Measurements from ENCODE around the gene MMP13.

DNA sequence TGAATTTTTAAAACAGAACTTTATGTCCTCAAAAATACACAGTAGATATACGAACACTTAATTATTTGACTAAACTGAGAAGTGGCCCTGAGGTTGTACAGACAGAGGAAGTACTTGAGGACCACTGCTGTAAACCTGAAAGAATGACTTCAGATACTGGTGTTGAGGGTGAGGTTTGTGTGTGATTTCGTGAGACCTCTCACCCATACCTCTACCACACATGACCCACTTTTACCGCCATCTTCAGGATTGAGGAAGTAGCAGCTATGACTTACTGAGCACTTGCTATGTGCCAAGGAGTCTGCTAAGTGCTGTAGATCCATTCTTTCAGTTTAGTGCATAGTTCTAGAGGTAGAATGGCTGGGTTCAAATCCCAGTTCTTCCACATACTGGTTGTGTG is 21.9 kb downstream of the MMP13 start:
- TF ChIP-seq, protein P1, sequence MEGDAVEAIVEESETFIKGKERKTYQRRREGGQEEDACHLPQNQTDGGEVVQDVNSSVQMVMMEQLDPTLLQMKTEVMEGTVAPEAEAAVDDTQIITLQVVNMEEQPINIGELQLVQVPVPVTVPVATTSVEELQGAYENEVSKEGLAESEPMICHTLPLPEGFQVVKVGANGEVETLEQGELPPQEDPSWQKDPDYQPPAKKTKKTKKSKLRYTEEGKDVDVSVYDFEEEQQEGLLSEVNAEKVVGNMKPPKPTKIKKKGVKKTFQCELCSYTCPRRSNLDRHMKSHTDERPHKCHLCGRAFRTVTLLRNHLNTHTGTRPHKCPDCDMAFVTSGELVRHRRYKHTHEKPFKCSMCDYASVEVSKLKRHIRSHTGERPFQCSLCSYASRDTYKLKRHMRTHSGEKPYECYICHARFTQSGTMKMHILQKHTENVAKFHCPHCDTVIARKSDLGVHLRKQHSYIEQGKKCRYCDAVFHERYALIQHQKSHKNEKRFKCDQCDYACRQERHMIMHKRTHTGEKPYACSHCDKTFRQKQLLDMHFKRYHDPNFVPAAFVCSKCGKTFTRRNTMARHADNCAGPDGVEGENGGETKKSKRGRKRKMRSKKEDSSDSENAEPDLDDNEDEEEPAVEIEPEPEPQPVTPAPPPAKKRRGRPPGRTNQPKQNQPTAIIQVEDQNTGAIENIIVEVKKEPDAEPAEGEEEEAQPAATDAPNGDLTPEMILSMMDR (conservative IDR thresholded peaks at IDR 0.05; ENCODE audit: low read depth, low read length) = no peak
- TF ChIP-seq EZH2 (IDR thresholded peaks at IDR 0.05; ENCODE audit: borderline replicate concordance, low read depth, low read length, poor library complexity, severe bottlenecking) = no peak
